Raji (cell line): ENCODE data around the gene NTNG1.

ENCODE experiments used
- POLR2A ChIP-seq: IDR thresholded peaks from 2 replicates; pipeline ENCODE4 v1.6.1; 2011; ENCODE audit warnings: low read depth, low read length, control low read depth; ENCODE audit not compliant: insufficient read depth

Gene NTNG1

GRCh38 chr1:107419003-107419402 lies 278.2 kb downstream of the NTNG1 start:
- TF ChIP-seq POLR2A: no peak

GRCh38 chr1:107422901-107423300 lies 282.1 kb downstream of the NTNG1 start:
- no peak for TF ChIP-seq POLR2A

- TF ChIP-seq POLR2A: no peak
Measured at GRCh38 chr1:107430540-107431228, 289.8 kb downstream of the NTNG1 start.

- TF ChIP-seq POLR2A: no peak
Measured at GRCh38 chr1:107432108-107432507, 291.3 kb downstream of the NTNG1 start.

GRCh38 chr1:107433068-107433467 lies 292.2 kb downstream of the NTNG1 start:
- no peak for TF ChIP-seq POLR2A

GRCh38 chr1:107433635-107434360 lies 293.0 kb downstream of the NTNG1 start:
- no peak for TF ChIP-seq POLR2A

GRCh38 chr1:107434361-107434693 lies 293.5 kb downstream of the NTNG1 start:
- no peak for TF ChIP-seq POLR2A

- TF ChIP-seq POLR2A: no peak
Measured at GRCh38 chr1:107436552-107437241, 295.9 kb downstream of the NTNG1 start.

GRCh38 chr1:107439567-107439966 lies 298.7 kb downstream of the NTNG1 start:
- no peak for TF ChIP-seq POLR2A

- TF ChIP-seq POLR2A: no peak
Measured at GRCh38 chr1:107442551-107442950, 301.7 kb downstream of the NTNG1 start.

GRCh38 chr1:107443027-107443426 lies 302.2 kb downstream of the NTNG1 start:
- TF ChIP-seq POLR2A: no peak

- TF ChIP-seq POLR2A: no peak
Measured at GRCh38 chr1:107443860-107444259, 303.0 kb downstream of the NTNG1 start.

- TF ChIP-seq POLR2A: no peak
Measured at GRCh38 chr1:107444302-107444701, 303.5 kb downstream of the NTNG1 start.

GRCh38 chr1:107449326-107449725 lies 308.5 kb downstream of the NTNG1 start:
- no peak for TF ChIP-seq POLR2A

GRCh38 chr1:107450899-107451664 lies 310.2 kb downstream of the NTNG1 start:
- TF ChIP-seq POLR2A: no peak
